OCI-LY1 (cell line): ENCODE data around the gene CHI3L1.

ENCODE experiments used
- H2AFZ ChIP-seq: fragments of 200-600 bp; sonication (generic), shearing (Covaris generic); 2 replicates; pipeline ENCODE4 v1.6.0; 2014; ENCODE audit warnings: antibody characterized with exemption, mild to moderate bottlenecking, low read length
- H3F3A ChIP-seq: fragments of 200-600 bp; sonication (generic), shearing (Covaris generic); 2 replicates; pipeline ENCODE4 v1.6.0; 2014; ENCODE audit warnings: mild to moderate bottlenecking, antibody characterized with exemption, low read length, moderate library complexity; ENCODE audit not compliant: insufficient read depth
- H3K27ac ChIP-seq: fragments of 200-600 bp; sonication (generic); 2 replicates; pipeline ENCODE4 v1.5.1; 2014; ENCODE audit warnings: low read length, mixed run types, mild to moderate bottlenecking, low read depth; ENCODE audit not compliant: poor library complexity, severe bottlenecking
- H3K27me3 ChIP-seq: fragments of 200-600 bp; sonication (generic); 2 replicates; pipeline ENCODE4 v1.6.0; 2014; ENCODE audit warnings: antibody characterized with exemption, mild to moderate bottlenecking, low read length, moderate library complexity; ENCODE audit not compliant: insufficient read depth
- H3K36me3 ChIP-seq: fragments of 200-600 bp; sonication (generic); 2 replicates; pipeline ENCODE4 v1.6.1; 2014; ENCODE audit warnings: mild to moderate bottlenecking, antibody characterized with exemption, low read length, moderate library complexity, mixed read lengths; ENCODE audit not compliant: insufficient read depth
- H3K4me1 ChIP-seq: fragments of 200-600 bp; sonication (generic); 2 replicates; pipeline ENCODE4 v1.5.1; 2014; ENCODE audit warnings: mild to moderate bottlenecking, low read length, moderate library complexity; ENCODE audit not compliant: insufficient read depth, severe bottlenecking
- H3K4me2 ChIP-seq: fragments of 200-600 bp; sonication (generic), shearing (Covaris generic); 2 replicates; pipeline ENCODE4 v1.6.1; 2014; ENCODE audit warnings: low read length
- H3K4me3 ChIP-seq: fragments of 200-600 bp; sonication (generic); 2 replicates; pipeline ENCODE4 v1.5.1; 2014; ENCODE audit warnings: low read length, low read depth, mild to moderate bottlenecking, mixed read lengths; ENCODE audit not compliant: poor library complexity, severe bottlenecking
- H3K79me2 ChIP-seq: fragments of 200-600 bp; shearing (Covaris generic); 2 replicates; pipeline ENCODE4 v1.6.1; 2016; ENCODE audit warnings: mixed run types, low read length, mixed read lengths; ENCODE audit not compliant: insufficient read depth
- H3K9ac ChIP-seq: fragments of 200-600 bp; sonication (generic), shearing (Covaris generic); 2 replicates; pipeline ENCODE4 v1.6.1; 2014; ENCODE audit warnings: mild to moderate bottlenecking, low read length, mixed read lengths
- H3K9me2 ChIP-seq: fragments of 200-600 bp; sonication (generic), shearing (Covaris generic); 2 replicates; pipeline ENCODE4 v1.6.1; 2014; ENCODE audit warnings: low read depth, mild to moderate bottlenecking, low read length, mixed read lengths
- H3K9me3 ChIP-seq: fragments of 200-600 bp; shearing (Covaris generic); 2 replicates; pipeline ENCODE4 v1.6.1; 2014; ENCODE audit warnings: low read length, mixed read lengths
- H4K20me1 ChIP-seq: fragments of 200-600 bp; sonication (generic), shearing (Covaris generic); 2 replicates; pipeline ENCODE4 v1.6.0; 2016; ENCODE audit warnings: mild to moderate bottlenecking, low read length; ENCODE audit not compliant: insufficient read depth
- EZH2 ChIP-seq: fragments of 200-600 bp; sonication (generic), shearing (Covaris generic); IDR thresholded peaks from 2 replicates; pipeline ENCODE4 v1.8.0; 2017; ENCODE audit warnings: borderline replicate concordance, mixed run types, mild to moderate bottlenecking, antibody characterized with exemption, low read length, moderate library complexity, mixed read lengths
- TF ChIP-seq, protein P1 (sequence below): fragments of 200-600 bp; sonication (generic), shearing (Covaris generic); IDR thresholded peaks from 2 replicates; pipeline ENCODE4 v1.5.1; 2017; ENCODE audit warnings: mild to moderate bottlenecking, antibody characterized with exemption, low read length, moderate library complexity, mixed read lengths

CHI3L1 gene

DNA sequence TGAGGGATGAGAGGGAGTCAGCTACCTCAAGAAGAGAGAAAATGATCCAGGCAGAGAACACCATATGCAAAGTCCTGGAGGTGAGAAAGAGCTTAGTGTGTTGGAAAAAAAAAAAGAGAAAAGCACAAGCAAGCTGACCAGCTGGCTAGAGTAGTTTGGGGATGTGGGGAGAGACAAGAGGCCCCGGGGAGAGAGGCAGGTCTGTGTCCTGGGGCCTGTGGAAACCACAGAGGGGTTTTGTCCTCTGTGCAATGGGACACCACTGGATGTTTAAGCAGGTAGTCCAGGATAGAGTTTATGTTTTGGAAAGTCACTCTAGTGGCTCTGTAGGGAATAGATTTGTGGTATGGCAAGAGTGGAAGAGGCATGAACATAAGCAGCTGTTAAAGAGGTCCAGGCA is 14.4 kb upstream of the CHI3L1 start:
- Histone ChIP-seq H3K27ac (no peak overlapping the region), H3K36me3 (no peaks in the 10 kb centered on the region), H3K27me3 (peaks cover 19% of the 10 kb centered on the region), H4K20me1 (no peaks in the 10 kb centered on the region), H3K4me1 (no peaks in the 10 kb centered on the region), H3K9me2 (no peaks in the 10 kb centered on the region), H3F3A (no peaks in the 10 kb centered on the region), H3K9ac (no peak overlapping the region), H3K79me2 (no peaks in the 10 kb centered on the region), H2AFZ (no peak overlapping the region), H3K4me2 (no peak overlapping the region), H3K4me3 (no peak overlapping the region), H3K9me3 (no peaks in the 10 kb centered on the region)
- TF ChIP-seq, protein P1, sequence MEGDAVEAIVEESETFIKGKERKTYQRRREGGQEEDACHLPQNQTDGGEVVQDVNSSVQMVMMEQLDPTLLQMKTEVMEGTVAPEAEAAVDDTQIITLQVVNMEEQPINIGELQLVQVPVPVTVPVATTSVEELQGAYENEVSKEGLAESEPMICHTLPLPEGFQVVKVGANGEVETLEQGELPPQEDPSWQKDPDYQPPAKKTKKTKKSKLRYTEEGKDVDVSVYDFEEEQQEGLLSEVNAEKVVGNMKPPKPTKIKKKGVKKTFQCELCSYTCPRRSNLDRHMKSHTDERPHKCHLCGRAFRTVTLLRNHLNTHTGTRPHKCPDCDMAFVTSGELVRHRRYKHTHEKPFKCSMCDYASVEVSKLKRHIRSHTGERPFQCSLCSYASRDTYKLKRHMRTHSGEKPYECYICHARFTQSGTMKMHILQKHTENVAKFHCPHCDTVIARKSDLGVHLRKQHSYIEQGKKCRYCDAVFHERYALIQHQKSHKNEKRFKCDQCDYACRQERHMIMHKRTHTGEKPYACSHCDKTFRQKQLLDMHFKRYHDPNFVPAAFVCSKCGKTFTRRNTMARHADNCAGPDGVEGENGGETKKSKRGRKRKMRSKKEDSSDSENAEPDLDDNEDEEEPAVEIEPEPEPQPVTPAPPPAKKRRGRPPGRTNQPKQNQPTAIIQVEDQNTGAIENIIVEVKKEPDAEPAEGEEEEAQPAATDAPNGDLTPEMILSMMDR: no peak
- no peak for TF ChIP-seq EZH2

DNA sequence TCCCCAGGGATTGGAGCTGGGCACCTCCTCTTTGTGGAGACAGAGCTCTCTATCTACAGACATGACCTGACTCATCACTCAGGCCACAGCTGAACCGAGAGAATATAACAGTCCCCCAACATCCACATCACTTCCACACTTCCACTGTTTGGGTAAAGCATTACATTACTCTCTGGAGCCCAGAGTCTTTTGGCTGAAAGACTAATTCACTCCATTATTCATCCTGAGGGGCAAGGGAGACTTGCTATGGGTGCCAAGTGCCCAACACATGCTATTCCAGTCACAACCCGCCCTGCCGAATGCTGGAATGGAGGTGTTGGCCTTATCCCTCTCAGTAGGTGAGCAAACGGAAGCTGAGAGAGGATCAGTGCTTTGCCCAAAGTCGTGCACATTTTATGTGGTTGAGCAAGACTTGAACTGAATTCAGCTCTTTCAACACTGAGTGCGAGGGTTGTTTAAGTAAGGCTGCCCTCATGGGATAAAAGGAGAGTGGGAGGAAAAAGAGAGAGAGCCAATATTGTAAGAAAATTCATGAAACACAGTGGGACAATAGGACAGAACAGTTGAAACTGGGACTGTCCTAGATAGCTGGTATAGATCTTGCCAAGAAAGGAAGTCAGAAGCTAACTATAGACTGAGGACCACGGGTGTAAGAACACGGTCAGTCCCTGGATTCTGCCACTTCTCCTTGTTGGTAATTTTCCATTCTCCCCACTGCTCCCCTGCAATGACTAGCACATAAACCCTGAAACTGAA is 13.5 kb upstream of the CHI3L1 start:
- Histone ChIP-seq H3K79me2 (no peaks in the 10 kb centered on the region), H3K4me1 (no peaks in the 10 kb centered on the region), H3K9ac (no peak overlapping the region), H3K36me3 (no peaks in the 10 kb centered on the region), H3K9me3 (no peaks in the 10 kb centered on the region), H3K4me3 (no peak overlapping the region), H3K9me2 (no peaks in the 10 kb centered on the region), H3K27ac (no peak overlapping the region), H3K27me3 (peaks cover 19% of the 10 kb centered on the region), H4K20me1 (no peaks in the 10 kb centered on the region), H3F3A (no peaks in the 10 kb centered on the region), H2AFZ (no peak overlapping the region), H3K4me2 (no peak overlapping the region)
- TF ChIP-seq EZH2: no peak
- TF ChIP-seq, protein P1: no peak

DNA sequence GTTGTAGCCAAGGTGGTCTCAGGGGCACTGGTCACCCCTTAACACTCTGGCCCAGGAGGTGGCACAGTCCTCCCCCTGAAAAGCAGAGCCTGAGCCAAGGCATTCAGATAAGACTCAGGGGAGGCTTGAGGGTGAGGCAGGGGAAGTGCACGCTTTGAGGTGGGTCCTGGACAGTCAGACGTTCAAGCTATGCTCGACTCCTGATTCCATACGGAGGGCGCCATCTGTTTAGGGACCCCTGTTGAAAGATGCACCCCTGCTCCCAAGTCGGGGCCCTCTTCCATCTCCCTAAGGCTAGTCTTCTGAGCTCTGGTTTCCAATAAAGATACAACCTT is 12.9 kb upstream of the CHI3L1 start:
- H3K9me3 ChIP-seq: no peaks in the 10 kb centered on the region
- H3K9me2 ChIP-seq: no peaks in the 10 kb centered on the region
- H4K20me1 ChIP-seq: no peaks in the 10 kb centered on the region
- H3K79me2 ChIP-seq: no peaks in the 10 kb centered on the region
- no peaks in the 10 kb centered on the region for H3F3A ChIP-seq
- no peak overlapping the region for H3K4me3 ChIP-seq
- H3K27ac ChIP-seq: no peak overlapping the region
- TF ChIP-seq, protein P1: no peak
- no peak for TF ChIP-seq EZH2
- no peaks in the 10 kb centered on the region for H3K4me1 ChIP-seq
- no peak overlapping the region for H3K9ac ChIP-seq
- no peaks in the 10 kb centered on the region for H3K36me3 ChIP-seq
- no peak overlapping the region for H3K4me2 ChIP-seq
- H3K27me3 ChIP-seq: peaks cover 19% of the 10 kb centered on the region
- no peak overlapping the region for H2AFZ ChIP-seq
